Activated T-cell treated with anti-CD3 and anti-CD28 coated beads, Interleukin-2, amount 50 U/mL, for 4 hours (primary cell): Measurements from ENCODE around the gene CHMP6. TPM values are rescaled to one million over a fixed set of nuclear protein-coding genes. Genes with fewer than 3 reads are reported as not detected.

Source experiments
- ATAC-seq, 2 donors: fragments of 200-7000 bp; cut with Tn5 transposase; one replicate each; pipeline ENCODE4 v1.10.0; 2021
- DNase-seq: peaks from one replicate; pipeline ENCODE4 v3.0.0-alpha.2; 2020
- H3K27me3 Mint-ChIP-seq: one replicate; pipeline ENCODE4 v1.8.0; 2021; ENCODE audit warnings: low read depth, mixed read lengths
- H3K36me3 Mint-ChIP-seq: one replicate; pipeline ENCODE4 v1.8.0; 2022; ENCODE audit warnings: mixed read lengths; ENCODE audit not compliant: insufficient read depth
- H3K4me1 Mint-ChIP-seq: one replicate; pipeline ENCODE4 v1.8.0; 2021; ENCODE audit warnings: low read depth, mixed read lengths
- H3K4me3 Mint-ChIP-seq: one replicate; pipeline ENCODE4 v1.8.0; 2021; ENCODE audit warnings: mild to moderate bottlenecking, moderate library complexity, mixed read lengths
- H3K9me3 Mint-ChIP-seq: one replicate; pipeline ENCODE4 v1.8.0; 2021; ENCODE audit warnings: mixed read lengths
- total RNA-seq, 3 donors: library from RNA; stranded (reverse); gene quantifications; one replicate each; pipeline ENCODE4 v1.2.1, GENCODE V29; 2021

CHMP6 gene
- total RNA-seq, 3 donors from 2014 or later = 35.7 to 42.4 (median 42.1) TPM

- ATAC-seq = no peak
- no peak overlapping the region for H3K4me3 Mint-ChIP-seq
- H3K4me1 Mint-ChIP-seq = peaks cover 10% of the 10 kb centered on the region
- H3K9me3 Mint-ChIP-seq = no peaks in the 10 kb centered on the region
- no peak for DNase-seq
- peaks cover 2% of the 10 kb centered on the region for H3K36me3 Mint-ChIP-seq
- H3K27me3 Mint-ChIP-seq = peaks cover 13% of the 10 kb centered on the region
Measured at GRCh38 chr17:81000631-81001357, 9.2 kb downstream of the CHMP6 start.

DNA sequence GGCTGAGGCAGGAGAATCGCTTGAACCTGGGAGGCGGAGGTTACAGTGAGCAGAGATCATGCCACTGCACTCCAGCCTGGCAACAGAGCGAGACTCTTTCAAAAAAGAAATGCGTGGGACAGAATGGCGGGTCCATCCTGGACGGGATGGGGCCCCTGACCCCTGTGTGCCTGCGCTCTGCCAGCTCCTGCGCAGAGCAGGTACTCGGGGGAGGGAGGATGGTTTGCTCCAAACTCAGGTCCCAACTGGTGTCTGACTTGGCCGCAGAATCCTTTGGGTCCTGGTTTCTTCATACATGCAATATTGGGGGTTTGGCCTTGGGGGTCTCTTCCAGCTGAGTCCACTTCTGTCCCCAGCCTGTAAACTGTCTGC, 10.4 kb downstream of the CHMP6 start:
- Mint-ChIP-seq H3K9me3 (no peaks in the 10 kb centered on the region), H3K36me3 (peaks cover 2% of the 10 kb centered on the region), H3K4me3 (no peak overlapping the region), H3K4me1 (peaks cover 12% of the 10 kb centered on the region), H3K27me3 (peaks cover 23% of the 10 kb centered on the region)
- no peak for DNase-seq
- no peak for ATAC-seq

- peaks cover 12% of the 10 kb centered on the region for H3K4me1 Mint-ChIP-seq
- ATAC-seq (no peak), DNase-seq (no peak)
- peak overlapping the region; percentile 16 for H3K4me3 Mint-ChIP-seq
- no peaks in the 10 kb centered on the region for H3K9me3 Mint-ChIP-seq
- peaks cover 2% of the 10 kb centered on the region for H3K36me3 Mint-ChIP-seq
- H3K27me3 Mint-ChIP-seq = peaks cover 23% of the 10 kb centered on the region
Measured at GRCh38 chr17:81002409-81003361, 11.0 kb downstream of the CHMP6 start.

GRCh38 chr17:81003711-81004475, 12.3 kb downstream of the CHMP6 start:
- DNase-seq = no peak
- H3K4me1 Mint-ChIP-seq = peaks cover 12% of the 10 kb centered on the region
- H3K9me3 Mint-ChIP-seq = no peaks in the 10 kb centered on the region
- H3K27me3 Mint-ChIP-seq = peaks cover 23% of the 10 kb centered on the region
- ATAC-seq = peak; percentile 29 to 39
- H3K36me3 Mint-ChIP-seq = no peaks in the 10 kb centered on the region
- H3K4me3 Mint-ChIP-seq = peak overlapping the region; percentile 56

GRCh38 chr17:81006891-81007290, 15.2 kb downstream of the CHMP6 start:
- H3K9me3 Mint-ChIP-seq = peaks cover 7% of the 10 kb centered on the region
- peaks cover 12% of the 10 kb centered on the region for H3K4me1 Mint-ChIP-seq
- ATAC-seq = no peak
- no peaks in the 10 kb centered on the region for H3K36me3 Mint-ChIP-seq
- H3K4me3 Mint-ChIP-seq = no peak overlapping the region
- no peak for DNase-seq
- H3K27me3 Mint-ChIP-seq = peaks cover 23% of the 10 kb centered on the region

DNA sequence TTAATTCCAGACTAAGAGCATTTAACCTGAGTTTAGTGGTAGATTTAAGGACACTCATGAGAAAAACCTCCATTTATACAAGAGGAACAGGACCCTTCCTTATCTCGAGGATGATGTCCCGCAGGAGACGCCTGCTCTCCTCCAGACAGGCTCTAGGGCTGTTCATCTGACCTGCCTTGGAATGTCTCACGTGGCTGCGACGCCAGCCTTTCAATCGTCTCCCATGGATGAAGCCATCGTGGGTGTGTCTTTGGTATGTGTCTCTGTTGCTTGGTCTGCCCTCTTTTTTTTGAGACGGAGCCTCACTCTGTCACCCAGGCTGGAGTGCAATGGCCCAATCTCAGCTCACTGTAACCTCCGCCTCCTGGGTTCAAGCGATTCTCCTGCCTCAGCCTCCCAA, 16.5 kb downstream of the CHMP6 start:
- DNase-seq = no peak
- H3K27me3 Mint-ChIP-seq = peaks cover 19% of the 10 kb centered on the region
- ATAC-seq = no peak
- peaks cover 12% of the 10 kb centered on the region for H3K4me1 Mint-ChIP-seq
- no peak overlapping the region for H3K4me3 Mint-ChIP-seq
- peaks cover 7% of the 10 kb centered on the region for H3K9me3 Mint-ChIP-seq
- H3K36me3 Mint-ChIP-seq = no peaks in the 10 kb centered on the region

- peaks cover 7% of the 10 kb centered on the region for H3K4me1 Mint-ChIP-seq
- H3K27me3 Mint-ChIP-seq = peaks cover 15% of the 10 kb centered on the region
- no peak overlapping the region for H3K4me3 Mint-ChIP-seq
- H3K9me3 Mint-ChIP-seq = peaks cover 7% of the 10 kb centered on the region
- DNase-seq (no peak), ATAC-seq (no peak)
- no peaks in the 10 kb centered on the region for H3K36me3 Mint-ChIP-seq
Measured at GRCh38 chr17:81009136-81009535, 17.5 kb downstream of the CHMP6 start.

DNA sequence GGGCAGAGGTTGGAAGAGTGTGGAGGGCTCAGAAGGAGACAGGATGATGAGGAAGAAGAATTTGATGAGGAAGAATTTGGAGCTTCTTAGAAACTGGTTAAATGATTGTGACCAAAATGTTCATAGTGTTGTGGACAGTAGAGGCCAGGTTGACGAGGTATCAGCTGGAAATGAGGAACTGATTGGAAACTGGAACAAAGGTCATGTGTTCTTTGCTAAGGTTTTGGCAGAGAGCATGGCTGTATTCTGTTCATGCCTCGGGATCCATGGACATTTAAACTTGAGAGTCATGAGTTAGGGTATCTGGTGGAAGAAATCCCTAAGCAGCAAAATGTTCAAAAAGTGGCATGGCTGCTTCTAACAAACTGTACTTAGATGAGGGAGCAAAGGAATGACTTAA, 19.3 kb downstream of the CHMP6 start:
- ATAC-seq (no peak), DNase-seq (no peak)
- Mint-ChIP-seq H3K36me3 (no peaks in the 10 kb centered on the region), H3K4me3 (no peak overlapping the region), H3K27me3 (peaks cover 8% of the 10 kb centered on the region), H3K9me3 (peaks cover 7% of the 10 kb centered on the region), H3K4me1 (peaks cover 2% of the 10 kb centered on the region)

DNA sequence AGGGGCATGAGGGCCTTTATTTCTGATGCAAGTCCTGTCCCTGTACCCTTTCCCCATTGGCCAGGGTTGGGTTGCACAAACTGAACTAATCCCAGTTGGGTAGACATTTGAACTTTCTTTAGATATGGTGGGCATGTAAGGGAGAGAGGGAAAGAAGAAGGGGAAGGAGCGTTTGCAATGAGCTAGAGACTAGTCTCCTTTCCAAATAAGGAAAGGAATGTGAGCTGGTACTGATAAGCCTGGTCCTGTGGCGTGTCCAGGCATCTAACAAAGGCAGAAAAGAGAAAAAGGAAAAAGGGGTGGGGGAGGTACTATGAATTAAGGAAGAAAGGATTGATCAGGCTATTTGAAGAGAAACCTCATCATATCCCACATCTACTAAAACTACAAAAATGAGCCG, 20.3 kb downstream of the CHMP6 start:
- peaks cover 7% of the 10 kb centered on the region for H3K9me3 Mint-ChIP-seq
- ATAC-seq = no peak

GRCh38 chr17:81012574-81013447, 21.2 kb downstream of the CHMP6 start:
- H3K27me3 Mint-ChIP-seq = no peaks in the 10 kb centered on the region
- peaks cover 7% of the 10 kb centered on the region for H3K9me3 Mint-ChIP-seq
- peaks cover 6% of the 10 kb centered on the region for H3K4me1 Mint-ChIP-seq
- no peaks in the 10 kb centered on the region for H3K36me3 Mint-ChIP-seq
- no peak overlapping the region for H3K4me3 Mint-ChIP-seq
- ATAC-seq (no peak), DNase-seq (no peak)

More for the DNA sequence above, 20.3 kb downstream of the CHMP6 start:
- peaks cover under 1% of the 10 kb centered on the region for H3K27me3 Mint-ChIP-seq
- H3K4me1 Mint-ChIP-seq = peaks cover 3% of the 10 kb centered on the region
- no peaks in the 10 kb centered on the region for H3K36me3 Mint-ChIP-seq
- H3K4me3 Mint-ChIP-seq = no peak overlapping the region
- no peak for DNase-seq

- no peaks in the 10 kb centered on the region for H3K27me3 Mint-ChIP-seq
- ATAC-seq (no peak), DNase-seq (no peak)
- H3K4me3 Mint-ChIP-seq = no peak overlapping the region
- peaks cover 15% of the 10 kb centered on the region for H3K4me1 Mint-ChIP-seq
- H3K36me3 Mint-ChIP-seq = no peaks in the 10 kb centered on the region
- peaks cover 7% of the 10 kb centered on the region for H3K9me3 Mint-ChIP-seq
Measured at GRCh38 chr17:81013642-81014041, 22.0 kb downstream of the CHMP6 start.

- ATAC-seq (no peak), DNase-seq (no peak)
- Mint-ChIP-seq H3K36me3 (no peaks in the 10 kb centered on the region), H3K27me3 (no peaks in the 10 kb centered on the region), H3K4me1 (peaks cover 27% of the 10 kb centered on the region), H3K4me3 (no peak overlapping the region), H3K9me3 (peaks cover 7% of the 10 kb centered on the region)
Measured at GRCh38 chr17:81015136-81015535, 23.5 kb downstream of the CHMP6 start.

- Mint-ChIP-seq H3K27me3 (no peaks in the 10 kb centered on the region), H3K36me3 (no peaks in the 10 kb centered on the region)
Measured at GRCh38 chr17:81016575-81016974, 24.9 kb downstream of the CHMP6 start.

More at GRCh38 chr17:81016575-81016974, 24.9 kb downstream of the CHMP6 start:
- peaks cover 27% of the 10 kb centered on the region for H3K4me1 Mint-ChIP-seq
- no peak for DNase-seq
- H3K9me3 Mint-ChIP-seq = no peaks in the 10 kb centered on the region
- H3K4me3 Mint-ChIP-seq = no peak overlapping the region
- no peak for ATAC-seq
